ENCODE data around the gene PDIA2.

DNA sequence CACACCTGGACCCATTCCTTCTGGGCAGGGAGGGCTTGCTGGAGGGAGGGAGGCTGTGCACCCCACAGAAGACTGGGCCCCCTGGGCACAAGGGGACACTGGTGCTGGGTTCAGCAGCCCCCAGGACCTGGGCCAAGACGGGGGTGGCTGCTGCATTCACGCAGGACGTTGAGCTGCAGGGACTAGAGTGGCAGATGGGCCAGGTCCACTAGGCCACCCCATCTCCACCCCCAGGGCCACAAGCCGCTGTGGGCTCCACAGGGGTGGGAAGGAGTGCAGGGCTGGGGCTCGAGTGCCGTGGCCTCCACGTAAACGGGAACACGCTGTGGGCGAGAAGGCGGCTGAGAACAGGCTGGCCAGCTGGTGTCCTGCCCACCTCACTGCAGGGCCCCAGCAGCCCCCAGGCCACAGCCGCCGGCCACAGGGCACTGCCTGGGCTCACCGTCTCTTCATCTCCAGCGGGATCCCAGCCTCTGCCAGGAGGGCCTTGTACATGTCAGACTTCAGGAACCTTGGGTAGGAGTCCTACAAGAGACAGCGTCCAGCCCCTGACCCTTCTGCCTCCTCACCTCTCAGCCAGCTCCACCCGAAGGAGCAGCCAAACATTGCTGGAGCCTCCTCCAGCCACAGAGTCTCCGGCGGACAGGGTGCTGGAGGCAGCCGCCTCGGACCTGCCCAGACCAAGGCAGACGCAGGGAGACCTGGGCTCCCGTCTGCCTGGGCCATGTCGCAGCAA lies 13.7 kb upstream of the PDIA2 start:
- TF ChIP-seq SIN3A (IDR thresholded peaks at IDR 0.05; ENCODE audit: borderline replicate concordance, insufficient read depth, low read depth, low read length): no peak
- TF ChIP-seq, protein P1, sequence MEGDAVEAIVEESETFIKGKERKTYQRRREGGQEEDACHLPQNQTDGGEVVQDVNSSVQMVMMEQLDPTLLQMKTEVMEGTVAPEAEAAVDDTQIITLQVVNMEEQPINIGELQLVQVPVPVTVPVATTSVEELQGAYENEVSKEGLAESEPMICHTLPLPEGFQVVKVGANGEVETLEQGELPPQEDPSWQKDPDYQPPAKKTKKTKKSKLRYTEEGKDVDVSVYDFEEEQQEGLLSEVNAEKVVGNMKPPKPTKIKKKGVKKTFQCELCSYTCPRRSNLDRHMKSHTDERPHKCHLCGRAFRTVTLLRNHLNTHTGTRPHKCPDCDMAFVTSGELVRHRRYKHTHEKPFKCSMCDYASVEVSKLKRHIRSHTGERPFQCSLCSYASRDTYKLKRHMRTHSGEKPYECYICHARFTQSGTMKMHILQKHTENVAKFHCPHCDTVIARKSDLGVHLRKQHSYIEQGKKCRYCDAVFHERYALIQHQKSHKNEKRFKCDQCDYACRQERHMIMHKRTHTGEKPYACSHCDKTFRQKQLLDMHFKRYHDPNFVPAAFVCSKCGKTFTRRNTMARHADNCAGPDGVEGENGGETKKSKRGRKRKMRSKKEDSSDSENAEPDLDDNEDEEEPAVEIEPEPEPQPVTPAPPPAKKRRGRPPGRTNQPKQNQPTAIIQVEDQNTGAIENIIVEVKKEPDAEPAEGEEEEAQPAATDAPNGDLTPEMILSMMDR (IDR thresholded peaks at IDR 0.05): no peak
